PC-9 (cell line): ENCODE data around the gene PMEL.

Experiments
- EZH2 ChIP-seq: fragments of 200-600 bp; sonication (generic); IDR thresholded peaks from 2 replicates; pipeline ENCODE4 v1.8.0; 2017; ENCODE audit warnings: antibody characterized with exemption, low read depth
- TF ChIP-seq, protein P1 (sequence below): fragments of 200-600 bp; sonication (generic); conservative IDR thresholded peaks from 2 replicates; pipeline ENCODE4 v1.6.1; 2017; ENCODE audit warnings: mixed run types, antibody characterized with exemption, mild to moderate bottlenecking, moderate library complexity

- TF ChIP-seq, protein P1, sequence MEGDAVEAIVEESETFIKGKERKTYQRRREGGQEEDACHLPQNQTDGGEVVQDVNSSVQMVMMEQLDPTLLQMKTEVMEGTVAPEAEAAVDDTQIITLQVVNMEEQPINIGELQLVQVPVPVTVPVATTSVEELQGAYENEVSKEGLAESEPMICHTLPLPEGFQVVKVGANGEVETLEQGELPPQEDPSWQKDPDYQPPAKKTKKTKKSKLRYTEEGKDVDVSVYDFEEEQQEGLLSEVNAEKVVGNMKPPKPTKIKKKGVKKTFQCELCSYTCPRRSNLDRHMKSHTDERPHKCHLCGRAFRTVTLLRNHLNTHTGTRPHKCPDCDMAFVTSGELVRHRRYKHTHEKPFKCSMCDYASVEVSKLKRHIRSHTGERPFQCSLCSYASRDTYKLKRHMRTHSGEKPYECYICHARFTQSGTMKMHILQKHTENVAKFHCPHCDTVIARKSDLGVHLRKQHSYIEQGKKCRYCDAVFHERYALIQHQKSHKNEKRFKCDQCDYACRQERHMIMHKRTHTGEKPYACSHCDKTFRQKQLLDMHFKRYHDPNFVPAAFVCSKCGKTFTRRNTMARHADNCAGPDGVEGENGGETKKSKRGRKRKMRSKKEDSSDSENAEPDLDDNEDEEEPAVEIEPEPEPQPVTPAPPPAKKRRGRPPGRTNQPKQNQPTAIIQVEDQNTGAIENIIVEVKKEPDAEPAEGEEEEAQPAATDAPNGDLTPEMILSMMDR: no peak
- no peak for TF ChIP-seq EZH2
Observed at GRCh38 chr12:55993230-55993853, 27.5 kb upstream of the PMEL start.
